SU-DHL-6 (cell line): ENCODE results near the gene TRIP11.

Experiments used
- H2AFZ ChIP-seq: fragments of 200-600 bp; sonication (generic); 2 replicates; pipeline ENCODE4 v1.6.1; 2014; ENCODE audit warnings: low read depth, mild to moderate bottlenecking, moderate library complexity, mixed read lengths, antibody characterized with exemption, low read length; ENCODE audit not compliant: severe bottlenecking
- H3F3A ChIP-seq: fragments of 200-600 bp; shearing (Covaris generic); 2 replicates; pipeline ENCODE4 v1.6.0; 2016; ENCODE audit warnings: antibody characterized with exemption, mild to moderate bottlenecking; ENCODE audit not compliant: insufficient read depth
- H3K27ac ChIP-seq: fragments of 200-600 bp; sonication (generic); 2 replicates; pipeline ENCODE4 v1.5.1; 2016; ENCODE audit warnings: low read depth, mild to moderate bottlenecking, low read length, moderate library complexity, mixed read lengths
- H3K27me3 ChIP-seq: fragments of 200-600 bp; sonication (generic), shearing (Covaris generic); 2 replicates; pipeline ENCODE4 v1.6.0; 2014; ENCODE audit warnings: mild to moderate bottlenecking, low read length
- H3K36me3 ChIP-seq: fragments of 200-600 bp; sonication (generic); 2 replicates; pipeline ENCODE4 v1.6.1; 2014; ENCODE audit warnings: mild to moderate bottlenecking, low read length, mixed read lengths
- H3K4me2 ChIP-seq: fragments of 300-600, 200-600 bp; shearing (Covaris generic), sonication (generic); 2 replicates; pipeline ENCODE4 v1.6.0; 2014; ENCODE audit warnings: low read length, low read depth, mild to moderate bottlenecking; ENCODE audit not compliant: poor library complexity, severe bottlenecking
- H3K4me3 ChIP-seq: fragments of 200-600 bp; sonication (generic); 2 replicates; pipeline ENCODE4 v1.5.1; 2014; ENCODE audit warnings: antibody characterized with exemption, low read length, mild to moderate bottlenecking, mixed read lengths; ENCODE audit not compliant: insufficient read depth, poor library complexity, severe bottlenecking
- H3K79me2 ChIP-seq: fragments of 200-600 bp; sonication (generic); 2 replicates; pipeline ENCODE4 v1.6.1; 2014; ENCODE audit warnings: mild to moderate bottlenecking, low read length, moderate library complexity; ENCODE audit not compliant: insufficient read depth
- H3K9ac ChIP-seq: fragments of 200-600 bp; sonication (generic); 2 replicates; pipeline ENCODE4 v1.7.0; 2014; ENCODE audit warnings: mild to moderate bottlenecking, low read length
- H3K9me2 ChIP-seq: fragments of 200-600 bp; sonication (generic); replicated peaks from 2 replicates; pipeline ENCODE4 v1.6.1; 2014; ENCODE audit warnings: low read length; ENCODE audit not compliant: insufficient read depth
- H3K9me3 ChIP-seq: fragments of 200-600 bp; sonication (generic); 2 replicates; pipeline ENCODE4 v1.6.1; 2014; ENCODE audit warnings: low read length, mixed read lengths; ENCODE audit not compliant: insufficient read depth
- H4K20me1 ChIP-seq: fragments of 200-600 bp; sonication (generic); 2 replicates; pipeline ENCODE4 v1.6.1; 2014; ENCODE audit warnings: low read depth, mild to moderate bottlenecking, antibody characterized with exemption, low read length, moderate library complexity, mixed read lengths
- CTCF ChIP-seq: fragments of 200-600 bp; sonication (generic); IDR thresholded peaks from one replicate; pipeline ENCODE4 v1.5.1; 2017; ENCODE audit warnings: antibody characterized with exemption, mild to moderate bottlenecking, low read length, moderate library complexity; ENCODE audit not compliant: insufficient read depth, poor library complexity, severe bottlenecking
- EZH2phosphoT487 ChIP-seq: fragments of 200-600 bp; sonication (generic), shearing (Covaris generic); conservative IDR thresholded peaks from 2 replicates; pipeline ENCODE4 v1.6.1; 2018; ENCODE audit warnings: mild to moderate bottlenecking, antibody characterized with exemption, low read length, moderate library complexity, mixed read lengths

The TRIP11 gene

GRCh38 chr14:91947475-91948184 is 92.2 kb downstream of the TRIP11 start, which contains the start of gene FBLN5:
Gene FBLN5, minus strand, starts transcription at chr14:91947694. Its CDS starts 465 bp downstream, at chr14:91947229.
- Histone ChIP-seq H2AFZ (no peak within 1 kb of the TSS), H3K4me3 (no peak within 1 kb of the TSS), H3K9ac (no peak within 1 kb of the TSS), H3K79me2 (no peaks in the 10 kb centered on the region), H3K27ac (no peak within 1 kb of the TSS), H3K4me2 (no peak within 1 kb of the TSS), H3K27me3 (no peaks in the 10 kb centered on the region), H3F3A (no peaks in the 10 kb centered on the region), H3K36me3 (no peaks in the 10 kb centered on the region), H4K20me1 (no peaks in the 10 kb centered on the region), H3K9me3 (no peaks in the 10 kb centered on the region), H3K9me2 (no peaks in the 10 kb centered on the region)
- TF ChIP-seq CTCF: no peak
- TF ChIP-seq EZH2phosphoT487: no peak

- Histone ChIP-seq H3K79me2 (no peaks in the 10 kb centered on the region), H3K27ac (no peak overlapping the region), H2AFZ (no peak overlapping the region), H3F3A (no peaks in the 10 kb centered on the region), H3K4me2 (no peak overlapping the region), H3K27me3 (no peaks in the 10 kb centered on the region), H3K36me3 (no peaks in the 10 kb centered on the region), H3K4me3 (no peak overlapping the region), H3K9ac (no peak overlapping the region), H4K20me1 (no peaks in the 10 kb centered on the region), H3K9me2 (no peaks in the 10 kb centered on the region), H3K9me3 (no peaks in the 10 kb centered on the region)
- TF ChIP-seq CTCF: no peak
- no peak for TF ChIP-seq EZH2phosphoT487
Measured at GRCh38 chr14:91946622-91947474, 93.0 kb downstream of the TRIP11 start.

- no peaks in the 10 kb centered on the region for H3K79me2 ChIP-seq
- no peak overlapping the region for H3K4me2 ChIP-seq
- H3F3A ChIP-seq: no peaks in the 10 kb centered on the region
- H3K9me2 ChIP-seq: no peaks in the 10 kb centered on the region
- no peak overlapping the region for H3K27ac ChIP-seq
- no peaks in the 10 kb centered on the region for H4K20me1 ChIP-seq
- H3K9me3 ChIP-seq: no peaks in the 10 kb centered on the region
- no peaks in the 10 kb centered on the region for H3K36me3 ChIP-seq
- H3K9ac ChIP-seq: no peak overlapping the region
- no peak for TF ChIP-seq EZH2phosphoT487
- no peak for TF ChIP-seq CTCF
- H2AFZ ChIP-seq: no peak overlapping the region
- H3K4me3 ChIP-seq: no peak overlapping the region
- H3K27me3 ChIP-seq: no peaks in the 10 kb centered on the region
Measured at GRCh38 chr14:91945751-91946621, 93.9 kb downstream of the TRIP11 start.
